Measurements from ENCODE around the gene RELA. TPM values are rescaled to one million over a fixed set of nuclear protein-coding genes. Genes with fewer than 3 reads are reported as not detected.

RELA gene
- total RNA-seq, 1 experiment from 2014 or later = 35.1 TPM

GRCh38 chr11:65629579-65629978 lies 33.1 kb downstream of the RELA start:
- Mint-ChIP-seq H3K4me3 (no peak overlapping the region), H3K36me3 (peaks cover 17% of the 10 kb centered on the region), H3K27me3 (ENCODE audit: low read depth) (no peaks in the 10 kb centered on the region), H3K9me3 (no peaks in the 10 kb centered on the region), H3K27ac (no peak overlapping the region), H3K4me1 (no peaks in the 10 kb centered on the region)
- ATAC-seq = no peak
- CTCF ChIA-PET = no interaction called here
- POLR2A ChIA-PET = no interaction called here
- no peak for TF ChIP-seq PREB (CRISPR knock-in tag; IDR thresholded peaks at IDR 0.05; ENCODE audit: borderline replicate concordance)
- no peak for TF ChIP-seq GABPB1 (CRISPR knock-in tag; IDR thresholded peaks at IDR 0.05)
- TF ChIP-seq CDX4 (CRISPR knock-in tag; IDR thresholded peaks at IDR 0.05; ENCODE audit: borderline replicate concordance) = no peak
- TF ChIP-seq FOXP4 (CRISPR knock-in tag; IDR thresholded peaks at IDR 0.05) = no peak
- TF ChIP-seq ZNF512 (CRISPR knock-in tag; IDR thresholded peaks at IDR 0.05; ENCODE audit: borderline replicate concordance) = no peak
- TF ChIP-seq ERG (CRISPR knock-in tag; IDR thresholded peaks at IDR 0.05) = no peak
- TF ChIP-seq NFATC4 (CRISPR knock-in tag; IDR thresholded peaks at IDR 0.05) = no peak
- no peak for TF ChIP-seq ESRRA (CRISPR knock-in tag; IDR thresholded peaks at IDR 0.05; ENCODE audit: borderline replicate concordance)
- no peak for TF ChIP-seq FOXK1 (CRISPR knock-in tag; IDR thresholded peaks at IDR 0.05)
- no peak for TF ChIP-seq ZNF232 (CRISPR knock-in tag; IDR thresholded peaks at IDR 0.05)
- no peak for TF ChIP-seq ZNF425 (CRISPR knock-in tag; conservative IDR thresholded peaks at IDR 0.05)
- no peak for TF ChIP-seq ZNF317 (CRISPR knock-in tag; IDR thresholded peaks at IDR 0.05; ENCODE audit: borderline replicate concordance, low read depth)
- no peak for TF ChIP-seq SOX15 (CRISPR knock-in tag; IDR thresholded peaks at IDR 0.05)
- TF ChIP-seq E2F1 (CRISPR knock-in tag; IDR thresholded peaks at IDR 0.05) = no peak
- no peak for DNase-seq (ENCODE audit: low spot score)

GRCh38 chr11:65627202-65627601 lies 35.5 kb downstream of the RELA start:
- Mint-ChIP-seq H3K27me3 (ENCODE audit: low read depth) (no peaks in the 10 kb centered on the region), H3K4me3 (no peak overlapping the region), H3K9me3 (no peaks in the 10 kb centered on the region), H3K27ac (no peak overlapping the region), H3K36me3 (peaks cover 25% of the 10 kb centered on the region), H3K4me1 (no peaks in the 10 kb centered on the region)
- ATAC-seq (no peak), DNase-seq (ENCODE audit: low spot score) (no peak)
- CTCF ChIA-PET = interaction anchor here (1.6 to 2.5 kb wide), 3 partner anchors 11 to 36 kb away, joined by 8 to 31 read pairs (median 8); partner anchors contain the start of gene SIPA1
- POLR2A ChIA-PET = no interaction called here
- TF ChIP-seq MAX (CRISPR knock-in tag; IDR thresholded peaks at IDR 0.05) = no peak
- no peak for TF ChIP-seq ATF3 (CRISPR knock-in tag; conservative IDR thresholded peaks at IDR 0.05)
- no peak for TF ChIP-seq E2F4 (CRISPR knock-in tag; IDR thresholded peaks at IDR 0.05; ENCODE audit: borderline replicate concordance, low read depth)
- no peak for TF ChIP-seq CTCF (IDR thresholded peaks at IDR 0.05)

Measured in WTC11 (cell line).